ENCODE data around the gene FOXO3.

GRCh38 chr6:108671790-108672189 is 111.1 kb downstream of the FOXO3 start:
- TF ChIP-seq CTCF (IDR thresholded peaks at IDR 0.05) (no peak), POLR2AphosphoS5 (IDR thresholded peaks at IDR 0.05; ENCODE audit: low read depth, low read length) (no peak)
